ENCODE data around the gene SRP54. TPM values are rescaled to one million over a fixed set of nuclear protein-coding genes. Genes with fewer than 3 reads are reported as not detected.

Gene SRP54
- total RNA-seq, 1 donor from 2014 or later = 105 TPM

DNA sequence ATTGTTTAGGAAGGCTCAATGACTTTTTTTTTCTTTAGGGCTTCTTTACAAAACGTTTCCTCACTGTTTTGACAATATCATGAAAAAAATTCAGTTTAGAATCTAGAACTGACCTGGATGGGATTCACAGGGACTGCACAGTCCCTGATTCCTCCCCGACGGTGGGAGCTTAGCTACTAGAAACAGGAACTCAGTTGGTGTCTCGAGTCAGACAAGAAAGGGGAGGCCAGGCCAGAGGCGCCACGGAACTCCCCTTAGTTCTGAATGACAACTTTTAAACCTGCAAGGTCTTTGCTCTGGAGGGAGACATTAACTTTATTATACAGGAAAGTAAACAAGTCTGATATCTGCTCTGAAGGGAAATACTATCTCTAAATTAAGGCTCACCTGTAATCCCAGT lies 45.4 kb upstream of the SRP54 start:
- no peak for DNase-seq (ENCODE audit: low spot score)

DNA sequence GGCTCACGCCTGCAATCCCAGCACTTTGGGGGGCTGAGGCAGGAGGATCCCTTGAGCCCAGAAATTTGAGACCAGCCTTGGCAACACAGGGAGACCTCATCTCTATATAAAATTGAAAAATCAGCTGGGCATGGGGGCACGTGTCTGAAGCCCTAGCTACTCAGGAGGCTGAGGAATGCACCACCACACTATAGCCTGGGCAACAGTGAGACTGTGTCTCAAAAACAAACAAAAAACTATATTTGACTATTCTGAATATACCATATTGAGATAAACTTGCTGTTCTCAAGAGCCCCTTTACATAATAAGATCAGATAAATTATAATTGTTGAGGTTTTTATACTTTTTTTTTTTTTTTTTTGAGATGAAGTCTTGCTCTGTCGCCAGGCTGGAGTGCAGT lies 44.9 kb upstream of the SRP54 start:
- H3K4me1 Mint-ChIP-seq = no peaks in the 10 kb centered on the region
- H3K4me3 Mint-ChIP-seq = no peak overlapping the region
- Histone ChIP-seq H2AFZ (replicated peaks) (no peak overlapping the region), H3K4me2 (no peak overlapping the region), H3K4me1 (no peaks in the 10 kb centered on the region), H4K20me1 (ENCODE audit: low read depth) (no peaks in the 10 kb centered on the region), H3K27me3 (no peaks in the 10 kb centered on the region), H3K9me3 (ENCODE audit: low read depth) (no peaks in the 10 kb centered on the region), H3K4me3 (no peak overlapping the region), H3K9ac (no peak overlapping the region), H3F3A (ENCODE audit: low read depth) (no peaks in the 10 kb centered on the region), H3K79me2 (ENCODE audit: low read depth) (no peaks in the 10 kb centered on the region), H3K36me3 (no peaks in the 10 kb centered on the region), H3K27ac (no peak overlapping the region)
- H3K27me3 Mint-ChIP-seq (ENCODE audit: insufficient read depth, low read depth) = peaks cover 3% of the 10 kb centered on the region
- TF ChIP-seq EZH2 (IDR thresholded peaks at IDR 0.05) = no peak
- TF ChIP-seq, protein P1, sequence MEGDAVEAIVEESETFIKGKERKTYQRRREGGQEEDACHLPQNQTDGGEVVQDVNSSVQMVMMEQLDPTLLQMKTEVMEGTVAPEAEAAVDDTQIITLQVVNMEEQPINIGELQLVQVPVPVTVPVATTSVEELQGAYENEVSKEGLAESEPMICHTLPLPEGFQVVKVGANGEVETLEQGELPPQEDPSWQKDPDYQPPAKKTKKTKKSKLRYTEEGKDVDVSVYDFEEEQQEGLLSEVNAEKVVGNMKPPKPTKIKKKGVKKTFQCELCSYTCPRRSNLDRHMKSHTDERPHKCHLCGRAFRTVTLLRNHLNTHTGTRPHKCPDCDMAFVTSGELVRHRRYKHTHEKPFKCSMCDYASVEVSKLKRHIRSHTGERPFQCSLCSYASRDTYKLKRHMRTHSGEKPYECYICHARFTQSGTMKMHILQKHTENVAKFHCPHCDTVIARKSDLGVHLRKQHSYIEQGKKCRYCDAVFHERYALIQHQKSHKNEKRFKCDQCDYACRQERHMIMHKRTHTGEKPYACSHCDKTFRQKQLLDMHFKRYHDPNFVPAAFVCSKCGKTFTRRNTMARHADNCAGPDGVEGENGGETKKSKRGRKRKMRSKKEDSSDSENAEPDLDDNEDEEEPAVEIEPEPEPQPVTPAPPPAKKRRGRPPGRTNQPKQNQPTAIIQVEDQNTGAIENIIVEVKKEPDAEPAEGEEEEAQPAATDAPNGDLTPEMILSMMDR (IDR thresholded peaks at IDR 0.05) = no peak
- TF ChIP-seq EZH2phosphoT487 (IDR thresholded peaks at IDR 0.05) = no peak
- no peak overlapping the region for H3K27ac Mint-ChIP-seq
- no peak for DNase-seq (ENCODE audit: low spot score)
- H3K36me3 Mint-ChIP-seq = peaks cover 6% of the 10 kb centered on the region
- H3K9me3 Mint-ChIP-seq = no peaks in the 10 kb centered on the region

More for the DNA sequence above, 45.4 kb upstream of the SRP54 start:
- no peak overlapping the region for H3K27ac Mint-ChIP-seq
- H3K9ac ChIP-seq = no peak overlapping the region
- H3K4me1 ChIP-seq = no peaks in the 10 kb centered on the region
- no peaks in the 10 kb centered on the region for H3K9me3 Mint-ChIP-seq
- H3K9me3 ChIP-seq (ENCODE audit: low read depth) = no peaks in the 10 kb centered on the region
- peaks cover 6% of the 10 kb centered on the region for H3K36me3 Mint-ChIP-seq
- TF ChIP-seq EZH2phosphoT487 (IDR thresholded peaks at IDR 0.05) (no peak), EZH2 (IDR thresholded peaks at IDR 0.05) (no peak)
- TF ChIP-seq, protein P1 (IDR thresholded peaks at IDR 0.05) = no peak
- no peak overlapping the region for H3K4me2 ChIP-seq
- H4K20me1 ChIP-seq (ENCODE audit: low read depth) = no peaks in the 10 kb centered on the region
- no peak overlapping the region for H3K4me3 ChIP-seq
- no peaks in the 10 kb centered on the region for H3K36me3 ChIP-seq
- no peaks in the 10 kb centered on the region for H3K4me1 Mint-ChIP-seq
- H3K4me3 Mint-ChIP-seq = no peak overlapping the region
- H3K27ac ChIP-seq = no peak overlapping the region
- no peaks in the 10 kb centered on the region for H3K79me2 ChIP-seq (ENCODE audit: low read depth)
- no peaks in the 10 kb centered on the region for H3K27me3 ChIP-seq
- H2AFZ ChIP-seq (replicated peaks) = no peak overlapping the region
- no peaks in the 10 kb centered on the region for H3F3A ChIP-seq (ENCODE audit: low read depth)
- peaks cover 3% of the 10 kb centered on the region for H3K27me3 Mint-ChIP-seq (ENCODE audit: insufficient read depth, low read depth)

DNA sequence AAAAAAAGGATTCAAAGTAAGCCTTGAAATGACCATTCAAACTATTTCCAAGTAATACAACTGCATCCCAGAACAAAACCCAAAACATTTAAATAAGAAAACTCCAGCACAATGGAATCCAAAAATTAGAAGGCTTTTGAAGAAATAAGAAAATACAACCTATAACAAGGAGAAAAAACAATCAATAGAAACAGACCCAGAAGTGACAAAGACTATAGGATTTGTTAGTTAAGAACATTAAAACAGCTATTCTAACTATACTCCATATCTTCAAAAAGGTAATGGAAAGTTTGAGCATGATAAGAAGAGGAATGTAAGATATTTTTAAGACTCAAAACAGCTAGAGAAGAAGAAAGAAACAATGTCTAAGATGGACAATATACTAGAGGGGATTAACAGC lies 39.3 kb upstream of the SRP54 start:
- H3K4me1 ChIP-seq = no peaks in the 10 kb centered on the region
- Mint-ChIP-seq H3K27ac (no peak overlapping the region), H3K4me3 (no peak overlapping the region), H3K4me1 (no peaks in the 10 kb centered on the region), H3K36me3 (peaks cover 18% of the 10 kb centered on the region), H3K27me3 (ENCODE audit: insufficient read depth, low read depth) (peaks cover 3% of the 10 kb centered on the region), H3K9me3 (peaks cover 10% of the 10 kb centered on the region)
- TF ChIP-seq, protein P1 (IDR thresholded peaks at IDR 0.05) = no peak
- no peaks in the 10 kb centered on the region for H3F3A ChIP-seq (ENCODE audit: low read depth)
- no peak overlapping the region for H2AFZ ChIP-seq (replicated peaks)
- H3K4me2 ChIP-seq = no peak overlapping the region
- H3K9ac ChIP-seq = no peak overlapping the region
- H3K4me3 ChIP-seq = no peak overlapping the region
- DNase-seq (ENCODE audit: low spot score) = no peak
- H3K9me3 ChIP-seq (ENCODE audit: low read depth) = no peaks in the 10 kb centered on the region
- H3K79me2 ChIP-seq (ENCODE audit: low read depth) = no peaks in the 10 kb centered on the region
- H3K27me3 ChIP-seq = no peaks in the 10 kb centered on the region
- no peaks in the 10 kb centered on the region for H4K20me1 ChIP-seq (ENCODE audit: low read depth)
- no peak overlapping the region for H3K27ac ChIP-seq
- no peaks in the 10 kb centered on the region for H3K36me3 ChIP-seq

DNA sequence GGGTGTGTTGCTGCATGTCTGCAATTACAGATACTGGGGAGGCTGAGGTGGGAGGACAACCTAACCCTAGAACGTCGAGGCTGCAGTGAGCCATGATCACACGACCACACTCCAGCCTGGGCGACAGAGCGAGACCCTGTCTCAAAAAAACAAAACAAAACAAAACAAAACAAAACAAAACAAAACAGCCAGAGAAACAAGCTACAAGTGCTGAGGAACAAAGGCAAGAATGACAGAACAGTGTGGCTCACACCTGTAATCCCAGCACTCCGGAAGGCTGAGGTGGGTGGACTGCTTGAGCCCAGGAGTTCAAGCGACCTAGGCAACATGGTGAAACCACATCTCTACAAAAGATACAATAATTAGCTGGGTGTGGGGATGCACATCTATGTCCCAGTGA lies 38.0 kb upstream of the SRP54 start:
- Histone ChIP-seq H3K27me3 (no peaks in the 10 kb centered on the region), H3K4me2 (no peak overlapping the region), H3K9me3 (ENCODE audit: low read depth) (no peaks in the 10 kb centered on the region), H3K9ac (no peak overlapping the region), H3K27ac (no peak overlapping the region), H3K36me3 (no peaks in the 10 kb centered on the region), H3K79me2 (ENCODE audit: low read depth) (no peaks in the 10 kb centered on the region), H4K20me1 (ENCODE audit: low read depth) (no peaks in the 10 kb centered on the region), H3K4me1 (no peaks in the 10 kb centered on the region), H3F3A (ENCODE audit: low read depth) (no peaks in the 10 kb centered on the region), H2AFZ (replicated peaks) (no peak overlapping the region), H3K4me3 (no peak overlapping the region)
- Mint-ChIP-seq H3K36me3 (peaks cover 18% of the 10 kb centered on the region), H3K4me3 (no peak overlapping the region), H3K27me3 (ENCODE audit: insufficient read depth, low read depth) (peaks cover 3% of the 10 kb centered on the region), H3K27ac (no peak overlapping the region), H3K9me3 (peaks cover 10% of the 10 kb centered on the region), H3K4me1 (no peaks in the 10 kb centered on the region)
- TF ChIP-seq EZH2phosphoT487 (IDR thresholded peaks at IDR 0.05) = no peak
- no peak for TF ChIP-seq EZH2 (IDR thresholded peaks at IDR 0.05)
- TF ChIP-seq, protein P1 (IDR thresholded peaks at IDR 0.05) = no peak
- DNase-seq (ENCODE audit: low spot score) = no peak

Measured in neural progenitor cell (in vitro differentiated cells).